OCI-LY3 (cell line): Measurements from ENCODE around the gene POU2F1.

Experiments
- CTCF ChIP-seq: fragments of 200-600, 300-600 bp; sonication (generic); IDR thresholded peaks from 2 replicates; pipeline ENCODE4 v1.5.1; 2014; ENCODE audit warnings: antibody characterized with exemption, low read length, low read depth
- EZH2phosphoT487 ChIP-seq: fragments of 200-600 bp; shearing (Covaris generic); IDR thresholded peaks from 2 replicates; pipeline ENCODE4 v1.6.1; 2018; ENCODE audit warnings: antibody characterized with exemption, mixed run types, low read depth

GRCh38 chr1:167460836-167461235 is 240.2 kb downstream of the POU2F1 start:
- TF ChIP-seq CTCF (no peak), EZH2phosphoT487 (no peak)
